HepG2 (cell line): Measurements from ENCODE around the gene SLC5A4.

ENCODE experiments used
- ELF1 ChIP-seq: sonication (generic); formaldehyde crosslinking; IDR thresholded peaks from 2 replicates; pipeline ENCODE4 v1.4.0; 2020; ENCODE audit warnings: missing genetic modification reagents
- FOSL1 ChIP-seq: sonication (generic); formaldehyde crosslinking; IDR thresholded peaks from 2 replicates; pipeline ENCODE4 v1.9.0; 2021; ENCODE audit warnings: missing genetic modification reagents, borderline replicate concordance
- FOXO1 ChIP-seq: sonication (generic); formaldehyde crosslinking; IDR thresholded peaks from 2 replicates; pipeline ENCODE4 v1.4.0; 2020; ENCODE audit warnings: missing genetic modification reagents
- RBM22 ChIP-seq: fragments of 200-400 bp; formaldehyde crosslinking; optimal IDR thresholded peaks from 2 replicates; pipeline ENCODE3; 2017; ENCODE audit warnings: mild to moderate bottlenecking, low read length, moderate library complexity
- ZNF230 ChIP-seq: sonication (generic); formaldehyde crosslinking; IDR thresholded peaks from 2 replicates; pipeline ENCODE4 v1.4.0; 2020; ENCODE audit warnings: mild to moderate bottlenecking, missing genetic modification reagents
- TF ChIP-seq, protein P1 (sequence below): sonication (generic); formaldehyde crosslinking; IDR thresholded peaks from 2 replicates; pipeline ENCODE4 v1.5.0; 2020; ENCODE audit warnings: mild to moderate bottlenecking, missing genetic modification reagents, moderate library complexity
- TF ChIP-seq, protein P2 (sequence below): sonication (generic); formaldehyde crosslinking; IDR thresholded peaks from 2 replicates; pipeline ENCODE4 v1.9.0; 2021; ENCODE audit warnings: missing genetic modification reagents, borderline replicate concordance
- TF ChIP-seq, protein P3 (sequence below): sonication (generic); formaldehyde crosslinking; conservative IDR thresholded peaks from 2 replicates; pipeline ENCODE4 v1.4.0; 2020; ENCODE audit warnings: missing genetic modification reagents
- TF ChIP-seq, protein P4 (sequence below): sonication (generic); formaldehyde crosslinking; IDR thresholded peaks from 2 replicates; pipeline ENCODE4 v1.5.1; 2020; ENCODE audit warnings: missing genetic modification reagents, mild to moderate bottlenecking, borderline replicate concordance

DNA sequence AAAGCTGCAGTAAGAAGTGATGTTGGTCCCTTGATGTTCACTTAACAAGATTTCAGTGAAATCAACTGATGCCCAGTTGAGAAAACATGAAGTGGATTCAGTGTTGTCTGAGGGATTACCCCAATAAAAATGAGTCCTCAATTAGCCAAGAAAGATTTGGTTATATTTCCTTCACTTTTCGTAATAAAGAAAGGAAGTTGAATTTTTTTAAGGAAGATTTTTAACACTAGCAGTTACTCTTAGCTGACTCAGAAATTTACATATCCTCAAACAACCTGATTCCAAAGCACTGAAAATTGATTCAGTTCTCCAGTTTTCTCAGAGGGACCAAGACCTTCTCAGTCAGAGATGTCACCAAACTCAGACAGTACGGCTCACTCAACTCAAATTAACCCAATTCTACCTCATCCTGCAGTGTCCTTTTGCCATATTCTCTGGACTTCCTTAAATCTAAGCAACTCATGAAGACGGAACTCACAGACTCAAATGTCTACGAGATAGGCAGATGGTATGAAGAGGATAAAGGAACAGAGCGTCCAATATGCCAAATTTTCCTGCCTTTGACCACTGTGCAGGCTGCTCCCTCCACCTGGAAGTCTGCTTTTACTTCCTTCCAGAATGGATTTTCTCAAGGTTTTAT, 22.8 kb downstream of the SLC5A4 start:
- no peak for TF ChIP-seq RBM22
- TF ChIP-seq FOXO1, result no peak
- TF ChIP-seq, protein P1, sequence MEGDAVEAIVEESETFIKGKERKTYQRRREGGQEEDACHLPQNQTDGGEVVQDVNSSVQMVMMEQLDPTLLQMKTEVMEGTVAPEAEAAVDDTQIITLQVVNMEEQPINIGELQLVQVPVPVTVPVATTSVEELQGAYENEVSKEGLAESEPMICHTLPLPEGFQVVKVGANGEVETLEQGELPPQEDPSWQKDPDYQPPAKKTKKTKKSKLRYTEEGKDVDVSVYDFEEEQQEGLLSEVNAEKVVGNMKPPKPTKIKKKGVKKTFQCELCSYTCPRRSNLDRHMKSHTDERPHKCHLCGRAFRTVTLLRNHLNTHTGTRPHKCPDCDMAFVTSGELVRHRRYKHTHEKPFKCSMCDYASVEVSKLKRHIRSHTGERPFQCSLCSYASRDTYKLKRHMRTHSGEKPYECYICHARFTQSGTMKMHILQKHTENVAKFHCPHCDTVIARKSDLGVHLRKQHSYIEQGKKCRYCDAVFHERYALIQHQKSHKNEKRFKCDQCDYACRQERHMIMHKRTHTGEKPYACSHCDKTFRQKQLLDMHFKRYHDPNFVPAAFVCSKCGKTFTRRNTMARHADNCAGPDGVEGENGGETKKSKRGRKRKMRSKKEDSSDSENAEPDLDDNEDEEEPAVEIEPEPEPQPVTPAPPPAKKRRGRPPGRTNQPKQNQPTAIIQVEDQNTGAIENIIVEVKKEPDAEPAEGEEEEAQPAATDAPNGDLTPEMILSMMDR (CRISPR knock-in tag), result no peak
- TF ChIP-seq, protein P2, sequence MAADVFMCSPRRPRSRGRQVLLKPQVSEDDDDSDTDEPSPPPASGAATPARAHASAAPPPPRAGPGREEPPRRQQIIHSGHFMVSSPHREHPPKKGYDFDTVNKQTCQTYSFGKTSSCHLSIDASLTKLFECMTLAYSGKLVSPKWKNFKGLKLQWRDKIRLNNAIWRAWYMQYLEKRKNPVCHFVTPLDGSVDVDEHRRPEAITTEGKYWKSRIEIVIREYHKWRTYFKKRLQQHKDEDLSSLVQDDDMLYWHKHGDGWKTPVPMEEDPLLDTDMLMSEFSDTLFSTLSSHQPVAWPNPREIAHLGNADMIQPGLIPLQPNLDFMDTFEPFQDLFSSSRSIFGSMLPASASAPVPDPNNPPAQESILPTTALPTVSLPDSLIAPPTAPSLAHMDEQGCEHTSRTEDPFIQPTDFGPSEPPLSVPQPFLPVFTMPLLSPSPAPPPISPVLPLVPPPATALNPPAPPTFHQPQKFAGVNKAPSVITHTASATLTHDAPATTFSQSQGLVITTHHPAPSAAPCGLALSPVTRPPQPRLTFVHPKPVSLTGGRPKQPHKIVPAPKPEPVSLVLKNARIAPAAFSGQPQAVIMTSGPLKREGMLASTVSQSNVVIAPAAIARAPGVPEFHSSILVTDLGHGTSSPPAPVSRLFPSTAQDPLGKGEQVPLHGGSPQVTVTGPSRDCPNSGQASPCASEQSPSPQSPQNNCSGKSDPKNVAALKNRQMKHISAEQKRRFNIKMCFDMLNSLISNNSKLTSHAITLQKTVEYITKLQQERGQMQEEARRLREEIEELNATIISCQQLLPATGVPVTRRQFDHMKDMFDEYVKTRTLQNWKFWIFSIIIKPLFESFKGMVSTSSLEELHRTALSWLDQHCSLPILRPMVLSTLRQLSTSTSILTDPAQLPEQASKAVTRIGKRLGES (CRISPR knock-in tag), result no peak
- TF ChIP-seq, protein P3, sequence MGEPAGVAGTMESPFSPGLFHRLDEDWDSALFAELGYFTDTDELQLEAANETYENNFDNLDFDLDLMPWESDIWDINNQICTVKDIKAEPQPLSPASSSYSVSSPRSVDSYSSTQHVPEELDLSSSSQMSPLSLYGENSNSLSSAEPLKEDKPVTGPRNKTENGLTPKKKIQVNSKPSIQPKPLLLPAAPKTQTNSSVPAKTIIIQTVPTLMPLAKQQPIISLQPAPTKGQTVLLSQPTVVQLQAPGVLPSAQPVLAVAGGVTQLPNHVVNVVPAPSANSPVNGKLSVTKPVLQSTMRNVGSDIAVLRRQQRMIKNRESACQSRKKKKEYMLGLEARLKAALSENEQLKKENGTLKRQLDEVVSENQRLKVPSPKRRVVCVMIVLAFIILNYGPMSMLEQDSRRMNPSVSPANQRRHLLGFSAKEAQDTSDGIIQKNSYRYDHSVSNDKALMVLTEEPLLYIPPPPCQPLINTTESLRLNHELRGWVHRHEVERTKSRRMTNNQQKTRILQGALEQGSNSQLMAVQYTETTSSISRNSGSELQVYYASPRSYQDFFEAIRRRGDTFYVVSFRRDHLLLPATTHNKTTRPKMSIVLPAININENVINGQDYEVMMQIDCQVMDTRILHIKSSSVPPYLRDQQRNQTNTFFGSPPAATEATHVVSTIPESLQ (CRISPR knock-in tag), result no peak
- TF ChIP-seq FOSL1 (CRISPR knock-in tag), result no peak
- TF ChIP-seq ELF1 (CRISPR knock-in tag), result no peak
- TF ChIP-seq ZNF230 (CRISPR knock-in tag), result no peak
- TF ChIP-seq, protein P4, sequence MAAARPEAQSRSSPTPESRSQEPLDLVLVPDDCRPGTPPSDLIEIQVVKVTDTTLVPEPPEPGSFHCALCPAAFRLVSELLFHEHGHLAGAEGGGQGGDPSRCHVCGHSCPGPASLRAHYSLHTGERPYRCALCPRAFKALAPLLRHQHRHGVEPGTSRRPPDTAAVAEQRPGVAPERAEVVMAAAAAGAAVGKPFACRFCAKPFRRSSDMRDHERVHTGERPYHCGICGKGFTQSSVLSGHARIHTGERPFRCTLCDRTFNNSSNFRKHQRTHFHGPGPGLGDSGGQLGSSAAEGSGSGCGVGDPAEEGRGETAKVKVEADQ, result no peak
